Endothelial cell of coronary artery (primary cell): ENCODE measurements around the gene SLC4A7. TPM values are rescaled to one million over a fixed set of nuclear protein-coding genes. Genes with fewer than 3 reads are reported as not detected.

Experiments used
- total RNA-seq: library from RNA; depleted of rRNA; stranded (reverse); fragments of >200 nt; gene quantifications from 2 replicates; pipeline ENCODE4 v1.2.3, GENCODE V29; 2014

SLC4A7 gene
- 93.9 and 96.3 TPM in 2 replicates for total RNA-seq

DNA sequence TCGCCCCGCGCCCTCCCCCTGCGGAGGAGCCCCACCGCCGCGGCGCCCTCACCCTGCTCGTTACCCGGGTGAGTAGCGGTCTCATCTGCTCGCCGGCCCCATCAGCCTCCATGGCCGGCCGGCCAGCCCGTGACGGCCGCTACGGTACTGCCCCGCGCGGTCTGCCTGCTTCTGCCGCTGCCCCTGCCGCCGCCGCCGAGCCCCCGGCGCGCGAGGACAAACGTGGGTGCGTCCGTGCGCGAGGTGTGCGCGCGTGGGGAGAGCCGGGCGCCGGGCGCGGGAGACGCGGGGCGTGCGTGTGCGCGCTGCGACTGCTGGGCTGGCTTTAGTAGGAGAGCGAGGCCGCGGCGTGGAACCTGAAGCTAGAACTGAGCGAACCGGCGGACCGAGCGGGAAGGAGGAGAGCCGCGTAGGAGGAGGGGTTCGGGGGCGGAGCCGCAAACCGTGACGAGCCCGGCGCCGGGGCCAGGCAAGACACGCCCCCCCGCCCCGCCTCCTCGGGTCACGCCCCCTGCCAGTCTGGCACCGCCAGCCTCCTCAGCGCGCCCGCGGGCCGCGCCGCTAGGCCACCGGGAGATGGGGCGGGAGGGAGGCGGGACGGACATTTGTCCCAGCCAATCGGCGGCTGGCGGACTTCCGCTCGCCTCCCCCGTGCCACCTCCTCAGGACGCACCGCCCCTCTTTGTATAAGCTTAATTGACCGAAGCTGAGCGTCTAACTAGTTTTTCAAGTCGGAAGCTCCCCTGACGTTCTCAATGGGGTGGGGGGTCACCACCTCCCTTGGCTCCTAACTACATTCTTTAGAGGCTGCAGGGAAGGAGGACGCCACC lies at the start of gene SLC4A7:
Gene SLC4A7 (minus strand): TSS at position 370 of the 830 bp plus-strand sequence. CDS start 258 bp downstream, at position 112.

DNA sequence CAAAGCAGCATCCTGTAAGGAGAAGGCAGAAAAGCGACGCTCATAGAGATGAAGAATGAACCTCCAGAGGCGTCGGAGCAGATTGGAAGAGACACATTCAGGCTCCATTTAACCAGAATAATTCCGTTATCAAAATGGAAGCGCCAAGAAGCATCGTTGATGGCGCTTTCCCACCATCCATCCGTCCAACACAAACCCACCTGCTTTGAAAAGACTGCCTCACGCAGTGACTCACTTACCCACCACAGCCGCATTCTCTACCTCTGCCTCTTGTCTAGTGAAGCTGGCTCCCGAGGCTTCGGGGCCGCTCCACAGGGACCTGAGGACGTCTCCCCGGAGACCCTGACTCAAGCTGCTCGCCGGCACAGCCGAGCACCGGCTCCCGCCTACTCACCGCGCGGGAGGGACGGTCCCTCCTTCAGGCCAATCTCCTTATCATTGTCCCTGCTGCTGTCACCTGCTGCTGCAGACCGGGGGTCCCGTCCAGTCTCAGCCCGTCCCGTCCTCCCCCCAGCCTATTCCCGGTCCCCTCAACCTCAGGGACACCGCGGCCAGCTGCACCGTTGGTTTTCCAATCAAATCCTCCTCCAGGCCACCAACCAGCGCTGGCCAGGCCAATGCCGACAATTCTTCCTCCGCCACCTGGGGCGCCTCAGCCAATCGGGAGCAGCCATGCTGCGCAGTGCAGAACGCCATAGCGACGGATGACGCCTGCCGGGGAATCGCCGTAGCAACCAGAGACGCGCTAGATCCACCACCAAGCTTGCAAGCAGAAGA lies 115.2 kb downstream of the SLC4A7 start, which contains the start of gene NEK10:
Gene NEK10 (minus strand): TSS at position 553 of the 777 bp plus-strand sequence. CDS start 16,501 bp downstream, outside the sequence.

Other genes with a start within 250 kb of the SLC4A7 start
- 3.4 and 9.0 TPM in 2 replicates for gene NEK10, start 115.0 kb downstream of the SLC4A7 start, total RNA-seq
- not detected in 2 replicates for gene EOMES, start 237.9 kb upstream of the SLC4A7 start, total RNA-seq